UCSD-AML1 (cell line): ENCODE results near the gene SH2D2A.

Experiments
- DNase-seq: peaks from one replicate; lab custom pipeline; 2025; ENCODE audit not compliant: unreplicated experiment; lab: John Stamatoyannopoulos, UW

SH2D2A gene

GRCh38 chr1:156828400-156829124 lies 11.9 kb upstream of the SH2D2A start:
- DNase-seq = no peak

- no peak for DNase-seq
These were observed 10.0 kb upstream of the SH2D2A start for GRCh38 chr1:156826630-156827029.

GRCh38 chr1:156823210-156823790 lies 6.7 kb upstream of the SH2D2A start:
- DNase-seq = no peak

- DNase-seq = no peak
These were observed 6.0 kb upstream of the SH2D2A start for GRCh38 chr1:156822680-156823079.

GRCh38 chr1:156821801-156822200 lies 5.2 kb upstream of the SH2D2A start:
- no peak for DNase-seq

GRCh38 chr1:156815961-156816422 lies 656 bp downstream of the SH2D2A start:
- no peak for DNase-seq

GRCh38 chr1:156815307-156815826 lies 1.3 kb downstream of the SH2D2A start:
- no peak for DNase-seq

- no peak for DNase-seq
These were observed 1.9 kb downstream of the SH2D2A start for GRCh38 chr1:156814571-156815260.

- no peak for DNase-seq
These were observed 2.7 kb downstream of the SH2D2A start for GRCh38 chr1:156813750-156814570.

- no peak for DNase-seq
These were observed 3.4 kb downstream of the SH2D2A start for GRCh38 chr1:156813298-156813697.

GRCh38 chr1:156812293-156812990 lies 4.2 kb downstream of the SH2D2A start:
- no peak for DNase-seq

- DNase-seq = no peak
These were observed 5.5 kb downstream of the SH2D2A start for GRCh38 chr1:156811168-156811567.

- DNase-seq = no peak
These were observed 6.8 kb downstream of the SH2D2A start for GRCh38 chr1:156809711-156810366.

GRCh38 chr1:156809281-156809680 lies 7.4 kb downstream of the SH2D2A start:
- DNase-seq = no peak

- DNase-seq = no peak
These were observed 8.2 kb downstream of the SH2D2A start for GRCh38 chr1:156808186-156809030.

- DNase-seq = no peak
These were observed 9.0 kb downstream of the SH2D2A start for GRCh38 chr1:156807627-156808026.

- no peak for DNase-seq
These were observed 9.9 kb downstream of the SH2D2A start for GRCh38 chr1:156806512-156807440.
